ENCODE measurements around the gene PPIC. TPM values are rescaled to one million over a fixed set of nuclear protein-coding genes. Genes with fewer than 3 reads are reported as not detected.
A peak's percentile ranks its signal among the peaks of the same experiment; 100 is the strongest.

The PPIC gene
- 131 and 133 TPM in 2 replicates for total RNA-seq (2014; rRNA removed; shearing (Covaris generic))

- H3K27me3 ChIP-seq (replicated peaks): no peaks in the 10 kb centered on the region
- H3K36me3 ChIP-seq: peaks cover 5% of the 10 kb centered on the region; the same call in 1 of the 2 replicates
- H3K27ac ChIP-seq: peak within 1 kb of the TSS; percentile 67
- peaks cover 12% of the 10 kb centered on the region for H3K4me1 ChIP-seq (replicated peaks)
- peak within 1 kb of the TSS; percentile 74 for H3K4me3 ChIP-seq
- H3K9me3 ChIP-seq (replicated peaks): no peaks in the 10 kb centered on the region
- peak; percentile 95 to 98 for DNase-seq (ENCODE audit: low read depth in 1 of 2, low spot score in 2 of 2)
Observed at GRCh38 chr5:123036391-123037103, at the start of gene PPIC. TSS of gene PPIC (minus strand) at chr5:123036725. CDS start at chr5:123036625, 100 bp downstream.

- Histone ChIP-seq H3K27ac (no peak overlapping the region), H3K9me3 (replicated peaks) (peaks cover 10% of the 10 kb centered on the region), H3K4me3 (no peak overlapping the region), H3K27me3 (replicated peaks) (peaks cover 14% of the 10 kb centered on the region; the same call in 1 of the 2 replicates), H3K36me3 (peaks cover 10% of the 10 kb centered on the region; the same call in 1 of the 2 replicates), H3K4me1 (replicated peaks) (peaks cover 21% of the 10 kb centered on the region)
- no peak for DNase-seq (ENCODE audit: low read depth in 1 of 2, low spot score in 2 of 2)
Observed at GRCh38 chr5:123085638-123086286, 49.2 kb upstream of the PPIC start.

- no peak for DNase-seq (ENCODE audit: low read depth in 1 of 2, low spot score in 2 of 2)
- Histone ChIP-seq H3K27ac (no peak overlapping the region), H3K36me3 (peaks cover 5% of the 10 kb centered on the region; the same call in 1 of the 2 replicates), H3K27me3 (replicated peaks) (peaks cover 9% of the 10 kb centered on the region; the same call in 1 of the 2 replicates), H3K4me3 (no peak overlapping the region), H3K4me1 (replicated peaks) (peaks cover 14% of the 10 kb centered on the region), H3K9me3 (replicated peaks) (peaks cover 6% of the 10 kb centered on the region; the same call in 1 of the 2 replicates)
Observed at GRCh38 chr5:123084730-123085605, 48.4 kb upstream of the PPIC start.

GRCh38 chr5:123083298-123083697 lies 46.8 kb upstream of the PPIC start:
- Histone ChIP-seq H3K27ac (no peak overlapping the region), H3K4me1 (replicated peaks) (peaks cover 1% of the 10 kb centered on the region; the same call in 1 of the 2 replicates), H3K9me3 (replicated peaks) (no peaks in the 10 kb centered on the region), H3K27me3 (replicated peaks) (0 out of 2 replicates have a peak, but pooled peaks cover 6% of the 10 kb centered on the region), H3K36me3 (no peaks in the 10 kb centered on the region), H3K4me3 (no peak overlapping the region)
- DNase-seq (ENCODE audit: low read depth in 1 of 2, low spot score in 2 of 2): no peak

- no peaks in the 10 kb centered on the region for H3K4me1 ChIP-seq (replicated peaks)
- H3K27me3 ChIP-seq (replicated peaks): 0 out of 2 replicates have a peak, but pooled peaks cover 6% of the 10 kb centered on the region
- H3K27ac ChIP-seq: no peak overlapping the region
- no peak for DNase-seq (ENCODE audit: low read depth in 1 of 2, low spot score in 2 of 2)
- H3K4me3 ChIP-seq: no peak overlapping the region
- no peaks in the 10 kb centered on the region for H3K9me3 ChIP-seq (replicated peaks)
- H3K36me3 ChIP-seq: no peaks in the 10 kb centered on the region
Observed at GRCh38 chr5:123080215-123080614, 43.7 kb upstream of the PPIC start.

GRCh38 chr5:123075521-123076163 lies 39.1 kb upstream of the PPIC start:
- no peak overlapping the region for H3K4me3 ChIP-seq
- H3K9me3 ChIP-seq (replicated peaks): no peaks in the 10 kb centered on the region
- H3K36me3 ChIP-seq: no peaks in the 10 kb centered on the region
- no peak for DNase-seq (ENCODE audit: low read depth in 1 of 2, low spot score in 2 of 2)
- H3K27ac ChIP-seq: no peak overlapping the region
- no peaks in the 10 kb centered on the region; the same call in 1 of the 2 replicates for H3K27me3 ChIP-seq (replicated peaks)
- no peaks in the 10 kb centered on the region for H3K4me1 ChIP-seq (replicated peaks)

GRCh38 chr5:123068368-123068938 lies 31.9 kb upstream of the PPIC start:
- no peaks in the 10 kb centered on the region for H3K9me3 ChIP-seq (replicated peaks)
- no peak for DNase-seq (ENCODE audit: low read depth in 1 of 2, low spot score in 2 of 2)
- no peaks in the 10 kb centered on the region; the same call in 1 of the 2 replicates for H3K27me3 ChIP-seq (replicated peaks)
- no peak overlapping the region for H3K4me3 ChIP-seq
- no peak overlapping the region for H3K27ac ChIP-seq
- H3K36me3 ChIP-seq: no peaks in the 10 kb centered on the region
- H3K4me1 ChIP-seq (replicated peaks): no peaks in the 10 kb centered on the region

- Histone ChIP-seq H3K4me3 (no peak overlapping the region), H3K36me3 (no peaks in the 10 kb centered on the region), H3K9me3 (replicated peaks) (0 out of 2 replicates have a peak, but pooled peaks cover 2% of the 10 kb centered on the region), H3K27me3 (replicated peaks) (no peaks in the 10 kb centered on the region), H3K4me1 (replicated peaks) (no peaks in the 10 kb centered on the region), H3K27ac (no peak overlapping the region)
- no peak for DNase-seq (ENCODE audit: low read depth in 1 of 2, low spot score in 2 of 2)
Observed at GRCh38 chr5:123066016-123066415, 29.5 kb upstream of the PPIC start.

- Histone ChIP-seq H3K27ac (no peak overlapping the region), H3K9me3 (replicated peaks) (peaks cover 2% of the 10 kb centered on the region; the same call in 1 of the 2 replicates), H3K27me3 (replicated peaks) (no peaks in the 10 kb centered on the region), H3K36me3 (no peaks in the 10 kb centered on the region; the same call in 1 of the 2 replicates), H3K4me1 (replicated peaks) (0 out of 2 replicates have a peak, but pooled peaks cover 9% of the 10 kb centered on the region), H3K4me3 (no peak overlapping the region)
- DNase-seq (ENCODE audit: low read depth in 1 of 2, low spot score in 2 of 2): no peak
Observed at GRCh38 chr5:123059455-123059854, 22.9 kb upstream of the PPIC start.

GRCh38 chr5:123051206-123051605 lies 14.7 kb upstream of the PPIC start:
- H3K27ac ChIP-seq: no peak overlapping the region
- DNase-seq (ENCODE audit: low read depth in 1 of 2, low spot score in 2 of 2): no peak
- no peaks in the 10 kb centered on the region for H3K4me1 ChIP-seq (replicated peaks)
- H3K36me3 ChIP-seq: no peaks in the 10 kb centered on the region; the same call in 1 of the 2 replicates
- no peak overlapping the region for H3K4me3 ChIP-seq
- no peaks in the 10 kb centered on the region for H3K27me3 ChIP-seq (replicated peaks)
- H3K9me3 ChIP-seq (replicated peaks): no peaks in the 10 kb centered on the region; the same call in 1 of the 2 replicates

GRCh38 chr5:123047706-123048105 lies 11.2 kb upstream of the PPIC start:
- H3K36me3 ChIP-seq: no peaks in the 10 kb centered on the region
- H3K9me3 ChIP-seq (replicated peaks): no peaks in the 10 kb centered on the region
- no peaks in the 10 kb centered on the region; the same call in 1 of the 2 replicates for H3K4me1 ChIP-seq (replicated peaks)
- H3K4me3 ChIP-seq: no peak overlapping the region
- H3K27me3 ChIP-seq (replicated peaks): no peaks in the 10 kb centered on the region
- DNase-seq (ENCODE audit: low read depth in 1 of 2, low spot score in 2 of 2): peak in 1 of 2 experiments; percentile 50
- no peak overlapping the region for H3K27ac ChIP-seq

GRCh38 chr5:123046222-123046621 lies 9.7 kb upstream of the PPIC start:
- H3K9me3 ChIP-seq (replicated peaks): no peaks in the 10 kb centered on the region
- H3K27me3 ChIP-seq (replicated peaks): no peaks in the 10 kb centered on the region
- no peaks in the 10 kb centered on the region; the same call in 1 of the 2 replicates for H3K4me1 ChIP-seq (replicated peaks)
- H3K4me3 ChIP-seq: no peak overlapping the region
- no peak overlapping the region for H3K27ac ChIP-seq
- no peak for DNase-seq (ENCODE audit: low read depth in 1 of 2, low spot score in 2 of 2)
- H3K36me3 ChIP-seq: no peaks in the 10 kb centered on the region

Data from SJSA1 (cell line).